Measurements from ENCODE around the gene AP1S2. TPM values are rescaled to one million over a fixed set of nuclear protein-coding genes. Genes with fewer than 3 reads are reported as not detected.

Gene AP1S2
- total and polyA plus RNA-seq, 3 experiments from 2014 or later, result 31.7 to 56.0 (median 33.8) TPM

GRCh38 chrX:15866147-15866546 lies 11.5 kb upstream of the AP1S2 start:
- Mint-ChIP-seq H3K9me3 (no peaks in the 10 kb centered on the region), H3K4me3 (no peak overlapping the region), H3K36me3 (no peaks in the 10 kb centered on the region), H3K27ac (no peak overlapping the region), H3K4me1 (no peaks in the 10 kb centered on the region), H3K27me3 (peaks cover 0 to 10% of the 10 kb centered on the region in 2 donors)
- Histone ChIP-seq H3K27me3 (ENCODE audit: insufficient read depth, low read length, poor library complexity, severe bottlenecking) (no peaks in the 10 kb centered on the region), H3K36me3 (ENCODE audit: insufficient read depth, low read length) (no peaks in the 10 kb centered on the region), H3K4me1 (ENCODE audit: insufficient read depth, low read length) (no peaks in the 10 kb centered on the region), H3K4me3 (ENCODE audit: low read length) (no peak overlapping the region), H3K9me3 (ENCODE audit: low read length) (no peaks in the 10 kb centered on the region), H3K27ac (ENCODE audit: low read depth, low read length) (no peak overlapping the region)
- no peak for DNase-seq
- ChIA-PET POLR2A (no interaction called here), CTCF (no interaction called here)

GRCh38 chrX:15864629-15865028 lies 10.0 kb upstream of the AP1S2 start:
- H3K36me3 ChIP-seq (ENCODE audit: insufficient read depth, low read length), result no peaks in the 10 kb centered on the region
- H3K27me3 ChIP-seq (ENCODE audit: insufficient read depth, low read length, poor library complexity, severe bottlenecking), result no peaks in the 10 kb centered on the region
- H3K9me3 ChIP-seq (ENCODE audit: low read length), result no peaks in the 10 kb centered on the region
- ChIA-PET POLR2A (no interaction called here), CTCF (no interaction called here)
- Mint-ChIP-seq H3K36me3 (no peaks in the 10 kb centered on the region), H3K9me3 (no peaks in the 10 kb centered on the region), H3K27me3 (peaks cover 0 to 9% of the 10 kb centered on the region in 2 donors), H3K4me1 (no peaks in the 10 kb centered on the region), H3K27ac (no peak overlapping the region), H3K4me3 (no peak overlapping the region)
- no peak overlapping the region for H3K27ac ChIP-seq (ENCODE audit: low read depth, low read length)
- DNase-seq, result no peak
- H3K4me1 ChIP-seq (ENCODE audit: insufficient read depth, low read length), result no peaks in the 10 kb centered on the region
- H3K4me3 ChIP-seq (ENCODE audit: low read length), result no peak overlapping the region

GRCh38 chrX:15864023-15864422 lies 9.4 kb upstream of the AP1S2 start:
- Histone ChIP-seq H3K4me1 (ENCODE audit: insufficient read depth, low read length) (no peaks in the 10 kb centered on the region), H3K9me3 (ENCODE audit: low read length) (no peaks in the 10 kb centered on the region), H3K27ac (ENCODE audit: low read depth, low read length) (no peak overlapping the region), H3K27me3 (ENCODE audit: insufficient read depth, low read length, poor library complexity, severe bottlenecking) (no peaks in the 10 kb centered on the region), H3K4me3 (ENCODE audit: low read length) (no peak overlapping the region), H3K36me3 (ENCODE audit: insufficient read depth, low read length) (no peaks in the 10 kb centered on the region)
- POLR2A ChIA-PET, result no interaction called here
- CTCF ChIA-PET, result no interaction called here
- Mint-ChIP-seq H3K4me1 (no peaks in the 10 kb centered on the region), H3K27me3 (peaks cover 0 to 9% of the 10 kb centered on the region in 2 donors), H3K36me3 (no peaks in the 10 kb centered on the region), H3K9me3 (no peaks in the 10 kb centered on the region), H3K4me3 (no peak overlapping the region), H3K27ac (no peak overlapping the region)
- no peak for DNase-seq

GRCh38 chrX:15860921-15861320 lies 6.3 kb upstream of the AP1S2 start:
- Mint-ChIP-seq H3K27me3 (peaks cover 0 to 7% of the 10 kb centered on the region in 2 donors), H3K4me1 (peaks cover 0 to 3% (median 0%) of the 10 kb centered on the region in 3 donors), H3K27ac (no peak overlapping the region), H3K4me3 (no peak overlapping the region), H3K9me3 (no peaks in the 10 kb centered on the region), H3K36me3 (no peaks in the 10 kb centered on the region)
- H3K4me3 ChIP-seq (ENCODE audit: low read length), result no peak overlapping the region
- ChIA-PET CTCF (no interaction called here), POLR2A (no interaction called here)
- H3K4me1 ChIP-seq (ENCODE audit: insufficient read depth, low read length), result peaks cover 1% of the 10 kb centered on the region
- H3K27ac ChIP-seq (ENCODE audit: low read depth, low read length), result no peak overlapping the region
- H3K36me3 ChIP-seq (ENCODE audit: insufficient read depth, low read length), result no peaks in the 10 kb centered on the region
- no peaks in the 10 kb centered on the region for H3K27me3 ChIP-seq (ENCODE audit: insufficient read depth, low read length, poor library complexity, severe bottlenecking)
- H3K9me3 ChIP-seq (ENCODE audit: low read length), result no peaks in the 10 kb centered on the region
- no peak for DNase-seq

GRCh38 chrX:15858051-15858450 lies 3.4 kb upstream of the AP1S2 start:
- H3K4me1 Mint-ChIP-seq, result peaks cover 13 to 16% (median 15%) of the 10 kb centered on the region in 3 donors
- H3K27ac ChIP-seq (ENCODE audit: low read depth, low read length), result no peak overlapping the region
- ChIA-PET POLR2A (interaction anchor here (0.5 kb wide), 1 partner anchor 87 kb away, joined by 3 read pairs; no protein-coding TSS in a partner anchor), CTCF (no interaction called here)
- no peaks in the 10 kb centered on the region for H3K36me3 ChIP-seq (ENCODE audit: insufficient read depth, low read length)
- H3K27ac Mint-ChIP-seq, result no peak overlapping the region
- no peak for DNase-seq
- no peaks in the 10 kb centered on the region for H3K9me3 ChIP-seq (ENCODE audit: low read length)
- H3K27me3 Mint-ChIP-seq, result peaks cover 0 to 13% of the 10 kb centered on the region in 2 donors
- H3K4me3 Mint-ChIP-seq, result peak overlapping the region in 1 of 7 donors; percentile 37
- H3K36me3 Mint-ChIP-seq, result peaks cover 0 to 5% (median 0%) of the 10 kb centered on the region in 3 donors
- no peak overlapping the region for H3K4me3 ChIP-seq (ENCODE audit: low read length)
- H3K27me3 ChIP-seq (ENCODE audit: insufficient read depth, low read length, poor library complexity, severe bottlenecking), result no peaks in the 10 kb centered on the region
- no peaks in the 10 kb centered on the region for H3K9me3 Mint-ChIP-seq
- H3K4me1 ChIP-seq (ENCODE audit: insufficient read depth, low read length), result peaks cover 6% of the 10 kb centered on the region

- Histone ChIP-seq H3K27ac (ENCODE audit: low read depth, low read length) (no peak overlapping the region), H3K36me3 (ENCODE audit: insufficient read depth, low read length) (no peaks in the 10 kb centered on the region), H3K4me1 (ENCODE audit: insufficient read depth, low read length) (peaks cover 6% of the 10 kb centered on the region), H3K4me3 (ENCODE audit: low read length) (no peak overlapping the region), H3K27me3 (ENCODE audit: insufficient read depth, low read length, poor library complexity, severe bottlenecking) (no peaks in the 10 kb centered on the region), H3K9me3 (ENCODE audit: low read length) (no peaks in the 10 kb centered on the region)
- Mint-ChIP-seq H3K4me1 (peaks cover 19 to 21% (median 19%) of the 10 kb centered on the region in 3 donors), H3K36me3 (peaks cover 0 to 6% (median 0%) of the 10 kb centered on the region in 3 donors), H3K9me3 (no peaks in the 10 kb centered on the region), H3K27me3 (peaks cover 0 to 11% of the 10 kb centered on the region in 2 donors), H3K4me3 (peak overlapping the region in 3 of 7 donors; percentile 5 to 59 (median 10)), H3K27ac (peak overlapping the region in 2 of 8 donors; percentile 6 to 36)
- ChIA-PET POLR2A (no interaction called here), CTCF (no interaction called here)
- DNase-seq, result no peak
Measured at GRCh38 chrX:15856636-15857035, 2.0 kb upstream of the AP1S2 start.

- H3K4me1 ChIP-seq (ENCODE audit: insufficient read depth, low read length), result peaks cover 6% of the 10 kb centered on the region
- H3K27me3 ChIP-seq (ENCODE audit: insufficient read depth, low read length, poor library complexity, severe bottlenecking), result no peaks in the 10 kb centered on the region
- CTCF ChIA-PET, result no interaction called here
- Mint-ChIP-seq H3K4me1 (peaks cover 21 to 23% (median 21%) of the 10 kb centered on the region in 3 donors), H3K4me3 (peak overlapping the region in 4 of 7 donors; percentile 10 to 98 (median 78)), H3K9me3 (no peaks in the 10 kb centered on the region), H3K36me3 (peaks cover 0 to 8% (median 1%) of the 10 kb centered on the region in 3 donors), H3K27ac (peak overlapping the region in 2 of 8 donors; percentile 6 to 99), H3K27me3 (peaks cover 0 to 9% of the 10 kb centered on the region in 2 donors)
- POLR2A ChIA-PET, result interaction anchor here (2.2 kb wide), 1 partner anchor 66 kb away, joined by 12 read pairs; the partner anchor contains the start of gene ZRSR2
- no peaks in the 10 kb centered on the region for H3K36me3 ChIP-seq (ENCODE audit: insufficient read depth, low read length)
- H3K27ac ChIP-seq (ENCODE audit: low read depth, low read length), result no peak overlapping the region
- H3K4me3 ChIP-seq (ENCODE audit: low read length), result no peak overlapping the region
- DNase-seq, result no peak
- H3K9me3 ChIP-seq (ENCODE audit: low read length), result no peaks in the 10 kb centered on the region
Measured at GRCh38 chrX:15856222-15856587, 1.6 kb upstream of the AP1S2 start.

GRCh38 chrX:15855568-15856221 lies 1.1 kb upstream of the AP1S2 start:
- peaks cover 0 to 7% of the 10 kb centered on the region in 2 donors for H3K27me3 Mint-ChIP-seq
- POLR2A ChIA-PET, result interaction anchor here (1.6 to 2.2 kb wide), 3 partner anchors 66 to 181 kb away, joined by 6 to 12 read pairs (median 6); partner anchors contain the start of gene ZRSR2
- DNase-seq, result no peak
- CTCF ChIA-PET, result interaction anchor here (1.1 kb wide), 1 partner anchor 66 kb away, joined by 3 read pairs; no protein-coding TSS in a partner anchor
- peak overlapping the region; percentile 82 for H3K4me3 ChIP-seq (ENCODE audit: low read length)
- H3K9me3 Mint-ChIP-seq, result no peaks in the 10 kb centered on the region
- H3K4me3 Mint-ChIP-seq, result peak overlapping the region; percentile 92 to 98 (median 98)
- peak overlapping the region; percentile 90 to 99 (median 98) for H3K27ac Mint-ChIP-seq
- H3K36me3 ChIP-seq (ENCODE audit: insufficient read depth, low read length), result no peaks in the 10 kb centered on the region
- H3K4me1 Mint-ChIP-seq, result peaks cover 24 to 28% (median 26%) of the 10 kb centered on the region in 3 donors
- no peaks in the 10 kb centered on the region for H3K27me3 ChIP-seq (ENCODE audit: insufficient read depth, low read length, poor library complexity, severe bottlenecking)
- peaks cover 0 to 13% (median 5%) of the 10 kb centered on the region in 3 donors for H3K36me3 Mint-ChIP-seq
- H3K4me1 ChIP-seq (ENCODE audit: insufficient read depth, low read length), result peaks cover 6% of the 10 kb centered on the region
- peak overlapping the region; percentile 84 for H3K27ac ChIP-seq (ENCODE audit: low read depth, low read length)
- no peaks in the 10 kb centered on the region for H3K9me3 ChIP-seq (ENCODE audit: low read length)
